Activated CD8-positive, alpha-beta T cell treated with anti-CD3 and anti-CD28 coated beads, Interleukin-2, amount 10 ng/mL, durations not matched to agents 7 days and 5 days (primary cell): ENCODE results near the gene MRPS15. TPM values are rescaled to one million over a fixed set of nuclear protein-coding genes. Genes with fewer than 3 reads are reported as not detected.

Experiments used
- ATAC-seq: fragments of 150-1000 bp; cut with Tn5 transposase; one replicate; pipeline ENCODE4 v1.10.0; 2021; ENCODE audit warnings: moderate library complexity
- CTCF ChIA-PET: fragments of 350-600 bp; sonication (Branson Sonifier 250); formaldehyde crosslinking; loops from one replicate; lab custom pipeline; 2021; ENCODE audit warnings: antibody characterized with exemption; lab: Charles Lee
- POLR2A ChIA-PET: fragments of 350-600 bp; sonication (Branson Sonifier 250); formaldehyde crosslinking; loops from one replicate; lab custom pipeline; 2021; ENCODE audit warnings: antibody characterized with exemption; lab: Charles Lee
- DNase-seq: peaks from one replicate; pipeline ENCODE4 v3.0.0-alpha.2; 2020
- H3K27ac Mint-ChIP-seq: one replicate; pipeline ENCODE4 v1.8.0; 2021; ENCODE audit warnings: mild to moderate bottlenecking, mixed read lengths
- H3K27me3 Mint-ChIP-seq: one replicate; pipeline ENCODE4 v1.8.0; 2021; ENCODE audit warnings: low read depth, mixed read lengths
- H3K36me3 Mint-ChIP-seq: one replicate; pipeline ENCODE4 v1.8.0; 2021; ENCODE audit warnings: low read depth, mixed read lengths
- H3K4me1 Mint-ChIP-seq: one replicate; pipeline ENCODE4 v1.8.0; 2021; ENCODE audit warnings: low read depth, mixed read lengths
- H3K4me3 Mint-ChIP-seq: one replicate; pipeline ENCODE4 v1.8.0; 2021; ENCODE audit warnings: mild to moderate bottlenecking, mixed read lengths
- H3K9me3 Mint-ChIP-seq: one replicate; pipeline ENCODE4 v1.8.0; 2022; ENCODE audit warnings: mixed read lengths; ENCODE audit not compliant: insufficient read depth
- total RNA-seq, 2 experiments: library from RNA; stranded (reverse); gene quantifications; one replicate each; pipeline ENCODE4 v1.2.3, GENCODE V29; 2021

MRPS15 gene
- total RNA-seq, 2 experiments from 2014 or later = 115 TPM

GRCh38 chr1:36467700-36468455 lies 3.7 kb upstream of the MRPS15 start:
- CTCF ChIA-PET = no interaction called here
- peaks cover 9% of the 10 kb centered on the region for H3K36me3 Mint-ChIP-seq
- ATAC-seq (no peak), DNase-seq (no peak)
- no peak overlapping the region for H3K27ac Mint-ChIP-seq
- H3K4me3 Mint-ChIP-seq = no peak overlapping the region
- POLR2A ChIA-PET = no interaction called here
- H3K4me1 Mint-ChIP-seq = peaks cover 25% of the 10 kb centered on the region
- no peaks in the 10 kb centered on the region for H3K27me3 Mint-ChIP-seq
- no peaks in the 10 kb centered on the region for H3K9me3 Mint-ChIP-seq

GRCh38 chr1:36467027-36467410 lies 2.8 kb upstream of the MRPS15 start:
- CTCF ChIA-PET = no interaction called here
- Mint-ChIP-seq H3K27me3 (no peaks in the 10 kb centered on the region), H3K36me3 (peaks cover 13% of the 10 kb centered on the region), H3K9me3 (no peaks in the 10 kb centered on the region), H3K4me1 (peaks cover 32% of the 10 kb centered on the region), H3K4me3 (no peak overlapping the region), H3K27ac (no peak overlapping the region)
- DNase-seq (no peak), ATAC-seq (no peak)
- POLR2A ChIA-PET = no interaction called here

DNA sequence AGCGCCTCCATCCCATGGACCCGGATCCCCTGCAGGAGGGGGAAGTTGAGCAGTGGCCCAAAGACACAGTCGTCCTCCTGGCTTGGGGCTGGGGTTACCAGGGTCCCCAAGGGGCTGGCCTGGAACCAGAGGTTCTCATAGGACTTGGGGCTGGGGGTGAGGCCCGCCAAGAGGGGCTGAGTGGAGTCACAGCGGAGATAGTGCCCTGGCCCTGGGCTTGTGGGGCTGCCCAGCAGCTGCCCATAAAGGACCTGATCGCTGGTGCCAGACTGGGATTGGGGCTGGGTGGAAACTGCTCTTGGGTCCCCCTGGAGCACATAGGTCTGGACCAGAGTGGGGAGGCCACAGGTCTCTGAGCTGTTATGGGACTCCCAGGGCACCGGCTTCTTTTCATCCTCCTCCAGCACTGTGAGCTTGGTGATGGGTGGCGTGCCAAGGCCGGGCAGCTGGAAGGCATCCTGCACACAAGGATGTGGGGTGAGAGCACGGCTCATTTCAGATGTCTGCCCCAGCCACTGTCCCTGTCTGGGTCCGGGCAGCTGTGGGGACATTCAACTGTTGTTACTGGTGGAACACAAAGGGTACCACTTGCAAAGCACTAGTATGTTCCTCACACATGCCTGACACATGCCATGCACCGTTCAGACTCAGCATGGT lies 2.3 kb upstream of the MRPS15 start:
- Mint-ChIP-seq H3K27ac (peak overlapping the region; percentile 52), H3K4me3 (no peak overlapping the region), H3K36me3 (peaks cover 18% of the 10 kb centered on the region), H3K4me1 (peaks cover 37% of the 10 kb centered on the region), H3K27me3 (no peaks in the 10 kb centered on the region), H3K9me3 (no peaks in the 10 kb centered on the region)
- DNase-seq (no peak), ATAC-seq (no peak)
- ChIA-PET POLR2A (no interaction called here), CTCF (no interaction called here)

DNA sequence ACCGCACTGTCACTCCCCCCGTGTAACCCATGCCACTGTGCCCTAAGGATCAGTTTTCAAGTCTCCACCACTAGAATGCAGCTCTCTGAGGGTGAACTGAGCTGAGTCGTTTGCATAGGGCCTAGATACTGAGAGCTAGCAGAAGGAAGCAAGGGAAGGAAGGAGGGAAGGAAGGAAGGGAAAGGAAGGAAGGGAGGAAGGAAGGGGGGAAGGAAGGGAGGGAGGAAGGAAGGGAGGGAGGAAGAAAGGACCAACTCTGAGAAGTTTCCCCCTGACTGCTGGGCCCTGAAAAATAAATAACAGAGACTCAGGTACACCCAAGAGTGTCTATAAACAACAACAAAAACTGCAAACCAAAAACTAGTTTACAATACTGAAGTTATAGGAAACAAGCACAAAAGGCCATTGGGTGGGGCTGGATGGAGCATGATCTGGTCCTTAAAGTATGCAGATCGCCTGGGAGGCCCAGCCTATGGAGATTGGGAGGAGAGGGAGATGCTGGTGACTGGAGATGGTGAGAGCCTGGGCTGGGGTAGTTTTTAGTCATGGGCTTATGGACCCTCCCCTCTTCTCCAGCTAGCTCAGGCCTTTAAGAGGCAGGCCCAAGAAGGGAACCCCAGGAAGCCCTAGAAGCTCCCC lies 1.7 kb upstream of the MRPS15 start:
- POLR2A ChIA-PET = no interaction called here
- H3K4me3 Mint-ChIP-seq = no peak overlapping the region

DNA sequence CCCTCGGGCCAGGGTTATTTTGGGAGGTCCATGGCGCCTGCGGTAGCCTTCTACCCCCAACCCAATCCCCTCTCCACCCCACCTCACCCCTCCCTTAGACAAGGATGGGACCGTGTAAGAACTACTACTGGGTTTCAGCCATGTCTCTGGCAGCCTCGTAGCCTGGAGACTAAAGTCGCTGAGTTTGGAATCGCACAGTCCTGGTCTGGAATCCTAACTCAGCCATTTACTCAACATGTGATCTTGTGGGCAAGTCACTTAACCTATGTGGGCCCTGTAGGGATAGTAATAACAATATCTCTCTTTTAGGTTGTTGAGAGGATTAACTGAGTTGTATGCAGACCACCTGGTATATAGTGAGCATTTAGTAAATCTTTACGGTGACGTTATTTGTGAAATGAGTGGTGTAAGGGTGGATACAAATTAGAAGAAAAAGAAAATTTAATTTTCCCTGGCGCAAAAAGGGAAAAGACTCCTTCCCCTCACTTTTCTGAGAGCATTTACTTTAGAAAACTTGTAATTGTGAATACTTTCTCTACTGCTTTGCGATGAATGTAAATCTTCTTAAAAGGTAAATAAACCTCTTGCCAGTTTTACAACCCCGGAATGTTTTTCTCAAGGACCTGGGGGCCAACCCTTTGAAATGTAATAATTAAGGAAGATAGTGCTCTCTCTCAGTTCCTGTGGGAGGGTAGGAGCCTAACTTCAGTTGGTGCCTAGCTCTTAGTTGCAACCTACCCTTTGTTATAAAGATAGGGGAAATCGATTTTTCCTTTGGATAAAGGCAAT lies 615 bp upstream of the MRPS15 start:
- Mint-ChIP-seq H3K36me3 (peaks cover 33% of the 10 kb centered on the region), H3K27ac (peak overlapping the region; percentile 99), H3K4me1 (peaks cover 53% of the 10 kb centered on the region), H3K27me3 (no peaks in the 10 kb centered on the region), H3K9me3 (no peaks in the 10 kb centered on the region), H3K4me3 (peak overlapping the region; percentile 100)
- DNase-seq (no peak), ATAC-seq (peak; percentile 53)
- CTCF ChIA-PET = interaction anchor here (0.9 to 1.6 kb wide), 3 partner anchors 13 to 88 kb away, joined by 3 read pairs; no protein-coding TSS in a partner anchor
- POLR2A ChIA-PET = interaction anchor here (0.7 to 1.9 kb wide), 5 partner anchors 10 to 310 kb away, joined by 3 to 21 read pairs (median 5); partner anchors contain the start of gene OSCP1

More for the DNA sequence above, 1.7 kb upstream of the MRPS15 start:
- CTCF ChIA-PET = no interaction called here
- Mint-ChIP-seq H3K4me1 (peaks cover 44% of the 10 kb centered on the region), H3K36me3 (peaks cover 25% of the 10 kb centered on the region), H3K27ac (peak overlapping the region; percentile 52), H3K27me3 (no peaks in the 10 kb centered on the region), H3K9me3 (no peaks in the 10 kb centered on the region)
- DNase-seq (no peak), ATAC-seq (no peak)

DNA sequence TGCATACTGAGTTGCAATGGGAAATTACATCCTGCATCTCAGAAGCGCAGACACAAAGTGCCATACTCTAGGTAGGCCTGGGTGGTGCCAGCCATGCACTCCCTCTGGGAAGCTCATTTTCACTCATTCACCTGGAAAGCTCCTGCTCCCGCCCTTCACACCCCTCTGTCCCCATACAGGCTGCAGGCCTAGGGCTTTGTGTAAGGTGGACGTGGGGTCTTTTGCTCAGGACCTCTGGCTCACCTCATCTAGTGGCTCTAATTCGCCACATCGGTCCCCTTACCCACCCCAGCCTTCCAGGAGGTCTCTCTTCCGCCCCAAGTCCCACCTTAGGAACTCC lies 751 bp downstream of the MRPS15 start:
- Mint-ChIP-seq H3K27ac (peak overlapping the region; percentile 99), H3K36me3 (peaks cover 47% of the 10 kb centered on the region), H3K4me1 (peaks cover 67% of the 10 kb centered on the region), H3K4me3 (peak overlapping the region; percentile 100), H3K27me3 (no peaks in the 10 kb centered on the region), H3K9me3 (no peaks in the 10 kb centered on the region)
- POLR2A ChIA-PET = interaction anchor here (0.9 to 1.9 kb wide), 6 partner anchors 8 to 97 kb away, joined by 3 to 21 read pairs (median 4); partner anchors contain the start of gene OSCP1
- no peak for DNase-seq
- no peak for ATAC-seq
- CTCF ChIA-PET = interaction anchor here (0.9 kb wide), 1 partner anchor 53 kb away, joined by 3 read pairs; no protein-coding TSS in a partner anchor

DNA sequence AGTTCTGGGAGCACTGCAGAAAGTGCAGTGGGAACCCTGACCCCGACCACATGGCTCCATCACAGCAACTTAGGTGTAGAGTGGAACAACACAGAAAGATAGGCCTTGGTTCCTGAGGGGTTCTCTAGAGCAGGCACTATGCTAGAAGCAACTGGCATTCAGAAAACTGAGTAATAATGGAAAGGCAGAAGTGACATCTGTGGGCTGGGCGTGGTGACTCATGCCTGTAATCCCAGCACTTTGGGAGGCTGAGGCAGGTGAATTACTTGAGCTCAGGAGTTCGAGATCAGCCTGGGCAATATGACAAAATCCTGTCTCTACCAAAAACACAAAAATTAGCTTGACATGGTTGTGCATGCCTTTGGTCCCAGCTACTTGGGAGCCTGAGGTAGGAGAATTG lies 5.3 kb downstream of the MRPS15 start:
- ChIA-PET CTCF (interaction anchor here (1.1 to 3.0 kb wide), 3 partner anchors 8 to 89 kb away, joined by 4 to 9 read pairs (median 4); partner anchors contain the start of gene OSCP1), POLR2A (interaction anchor here (0.6 to 1.8 kb wide), 3 partner anchors 8 to 298 kb away, joined by 3 to 10 read pairs (median 3); partner anchors contain the start of gene OSCP1)
- no peaks in the 10 kb centered on the region for H3K9me3 Mint-ChIP-seq
- H3K36me3 Mint-ChIP-seq = peaks cover 80% of the 10 kb centered on the region
- DNase-seq = peak; percentile 49
- no peaks in the 10 kb centered on the region for H3K27me3 Mint-ChIP-seq
- peak; percentile 40 for ATAC-seq
- peak overlapping the region; percentile 92 for H3K27ac Mint-ChIP-seq
- H3K4me1 Mint-ChIP-seq = peaks cover 82% of the 10 kb centered on the region
- peak overlapping the region; percentile 60 for H3K4me3 Mint-ChIP-seq

- peaks cover 75% of the 10 kb centered on the region for H3K36me3 Mint-ChIP-seq
- ChIA-PET POLR2A (interaction anchor here (0.7 to 1.8 kb wide), 2 partner anchors 7 to 22 kb away, joined by 3 to 10 read pairs; partner anchors contain the start of gene OSCP1), CTCF (interaction anchor here (3.0 kb wide), 1 partner anchor 11 kb away, joined by 9 read pairs; no protein-coding TSS in a partner anchor)
- H3K27me3 Mint-ChIP-seq = no peaks in the 10 kb centered on the region
- H3K4me1 Mint-ChIP-seq = peaks cover 73% of the 10 kb centered on the region
- DNase-seq = peak; percentile 52
- H3K9me3 Mint-ChIP-seq = no peaks in the 10 kb centered on the region
- peak overlapping the region; percentile 70 for H3K4me3 Mint-ChIP-seq
- peak overlapping the region; percentile 92 for H3K27ac Mint-ChIP-seq
- ATAC-seq = peak; percentile 58
These were observed 6.5 kb downstream of the MRPS15 start for GRCh38 chr1:36457691-36458090.

DNA sequence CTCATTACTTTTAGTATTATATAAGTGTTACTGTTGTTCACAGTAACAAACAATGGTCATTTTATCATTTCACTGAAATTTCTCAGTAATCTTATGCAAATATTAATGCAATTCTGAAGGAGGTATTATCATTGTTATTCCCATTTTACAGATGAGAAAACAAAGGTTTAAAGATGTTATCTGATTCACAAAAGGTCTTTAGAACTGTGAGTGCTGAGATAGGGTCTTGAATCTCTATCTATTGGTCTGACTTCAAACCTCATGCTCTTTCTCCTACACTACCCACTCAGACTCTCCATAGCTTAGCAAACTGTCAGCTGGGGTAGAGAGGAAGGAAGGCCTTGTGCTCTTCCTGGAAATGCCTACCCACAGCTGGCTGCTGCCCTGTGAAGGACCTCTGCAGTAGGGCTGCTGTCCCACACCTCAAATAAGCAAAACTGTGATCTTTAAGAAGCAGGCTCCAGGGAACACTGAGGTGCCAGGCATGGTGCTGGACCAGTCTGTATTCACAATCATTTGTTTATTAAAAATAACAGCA lies 7.7 kb downstream of the MRPS15 start:
- CTCF ChIA-PET = interaction anchor here (3.0 kb wide), 1 partner anchor 10 kb away, joined by 9 read pairs; no protein-coding TSS in a partner anchor
- POLR2A ChIA-PET = no interaction called here
- peak; percentile 35 for ATAC-seq
- no peak for DNase-seq
- Mint-ChIP-seq H3K4me1 (peaks cover 67% of the 10 kb centered on the region), H3K9me3 (no peaks in the 10 kb centered on the region), H3K27me3 (no peaks in the 10 kb centered on the region), H3K4me3 (peak overlapping the region; percentile 55), H3K36me3 (peaks cover 65% of the 10 kb centered on the region), H3K27ac (peak overlapping the region; percentile 82)

DNA sequence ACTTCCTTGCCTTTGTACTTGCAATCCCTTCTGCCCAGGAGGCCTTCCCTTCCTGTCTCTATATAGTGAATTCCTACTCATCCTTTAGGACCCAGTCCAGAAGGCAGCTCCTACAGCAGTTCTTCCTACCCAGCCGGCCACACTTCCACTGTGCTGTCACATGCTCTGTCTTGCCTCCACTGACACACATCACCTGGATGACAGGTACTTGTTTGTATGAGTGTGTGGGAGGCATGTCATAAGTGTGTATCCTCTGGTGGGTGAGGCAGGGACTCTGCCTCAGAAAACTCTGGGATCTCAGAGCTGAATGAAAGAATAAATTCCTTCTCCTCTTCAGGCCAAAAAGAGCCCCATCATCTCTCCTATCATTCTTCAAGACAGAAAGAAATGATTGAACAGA lies 8.8 kb downstream of the MRPS15 start:
- Mint-ChIP-seq H3K27ac (peak overlapping the region; percentile 59), H3K4me3 (no peak overlapping the region), H3K4me1 (peaks cover 62% of the 10 kb centered on the region), H3K9me3 (no peaks in the 10 kb centered on the region), H3K36me3 (peaks cover 54% of the 10 kb centered on the region), H3K27me3 (no peaks in the 10 kb centered on the region)
- ChIA-PET POLR2A (interaction anchor here (1.8 kb wide), 1 partner anchor 9 kb away, joined by 9 read pairs; the partner anchor contains the start of gene MRPS15), CTCF (interaction anchor here (1.2 kb wide), 1 partner anchor 61 kb away, joined by 3 read pairs; no protein-coding TSS in a partner anchor)
- no peak for ATAC-seq
- DNase-seq = no peak
